WTC11 (cell line): ENCODE results near the gene NDUFS2. TPM values are rescaled to one million over a fixed set of nuclear protein-coding genes. Genes with fewer than 3 reads are reported as not detected.

Experiments
- USF2 ChIP-seq: sonication (generic); formaldehyde crosslinking; IDR thresholded peaks from 2 replicates; pipeline ENCODE4 v1.8.1; 2023; ENCODE audit warnings: mild to moderate bottlenecking, missing genetic modification reagents, moderate library complexity
- microRNA-seq: library from miRNA; unstranded; fragments of <30 nt; microRNA quantifications from one replicate; pipeline ENCODE4 v1.2.0, GENCODE V29; 2022; ENCODE audit warnings: borderline number of aligned reads
- total RNA-seq: library from RNA; stranded (reverse); gene quantifications from 3 replicates; pipeline ENCODE4 v1.2.3, GENCODE V29; 2021
- TF ChIP-seq, protein P1 (sequence below): sonication (generic); formaldehyde crosslinking; IDR thresholded peaks from 2 replicates; pipeline ENCODE4 v1.8.1; 2022; ENCODE audit warnings: missing genetic modification reagents, borderline replicate concordance

Gene NDUFS2
- total RNA-seq, 1 experiment from 2014 or later, result 108 TPM

GRCh38 chr1:161261261-161262235, 59.4 kb downstream of the NDUFS2 start (continued):
- TF ChIP-seq, protein P1, sequence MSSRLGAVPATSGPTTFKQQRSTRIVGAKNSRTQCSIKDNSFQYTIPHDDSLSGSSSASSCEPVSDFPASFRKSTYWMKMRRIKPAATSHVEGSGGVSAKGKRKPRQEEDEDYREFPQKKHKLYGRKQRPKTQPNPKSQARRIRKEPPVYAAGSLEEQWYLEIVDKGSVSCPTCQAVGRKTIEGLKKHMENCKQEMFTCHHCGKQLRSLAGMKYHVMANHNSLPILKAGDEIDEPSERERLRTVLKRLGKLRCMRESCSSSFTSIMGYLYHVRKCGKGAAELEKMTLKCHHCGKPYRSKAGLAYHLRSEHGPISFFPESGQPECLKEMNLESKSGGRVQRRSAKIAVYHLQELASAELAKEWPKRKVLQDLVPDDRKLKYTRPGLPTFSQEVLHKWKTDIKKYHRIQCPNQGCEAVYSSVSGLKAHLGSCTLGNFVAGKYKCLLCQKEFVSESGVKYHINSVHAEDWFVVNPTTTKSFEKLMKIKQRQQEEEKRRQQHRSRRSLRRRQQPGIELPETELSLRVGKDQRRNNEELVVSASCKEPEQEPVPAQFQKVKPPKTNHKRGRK, result no peak
- no peak for TF ChIP-seq USF2 (CRISPR knock-in tag)

Small RNA genes within 50 kb of the gene (microRNA-seq; reads per million reads assigned to microRNA genes)
- not detected for gene MIR5187

Other genes starting within 250 kb of the NDUFS2 start
- gene ITLN2, start 247.6 kb upstream of the NDUFS2 start, total RNA-seq, result 5.9 to 7.8 TPM (median 7.0 TPM) in 3 replicates
- 202 to 213 TPM (median 203 TPM) in 3 replicates for gene F11R, start 181.2 kb upstream of the NDUFS2 start, total RNA-seq
- 74.5 to 107 TPM (median 100 TPM) in 3 replicates for gene TSTD1, start 163.4 kb upstream of the NDUFS2 start, total RNA-seq
- gene USF1, start 156.4 kb upstream of the NDUFS2 start, total RNA-seq, result 55.9 to 65.6 TPM (median 57.8 TPM) in 3 replicates
- gene ARHGAP30, start 132.5 kb upstream of the NDUFS2 start, total RNA-seq, result 0.39 to 0.92 TPM (median 0.52 TPM) in 3 replicates
- gene NECTIN4, start 112.8 kb upstream of the NDUFS2 start, total RNA-seq, result 0.46 to 1.7 TPM (median 0.48 TPM) in 3 replicates
- gene KLHDC9, start 104.0 kb upstream of the NDUFS2 start, total RNA-seq, result 5.8 to 8.7 TPM (median 8.7 TPM) in 3 replicates
- gene PFDN2, start 84.3 kb upstream of the NDUFS2 start, total RNA-seq, result 91.0 to 95.4 TPM (median 92.6 TPM) in 3 replicates
- 44.4 to 47.2 TPM (median 46.5 TPM) in 3 replicates for gene NIT1, start 84.3 kb upstream of the NDUFS2 start, total RNA-seq
- gene DEDD, start 69.7 kb upstream of the NDUFS2 start, total RNA-seq, result 39.2 to 43.3 TPM (median 40.0 TPM) in 3 replicates
- 56.2 to 61.2 TPM (median 60.7 TPM) in 3 replicates for gene UFC1, start 48.4 kb upstream of the NDUFS2 start, total RNA-seq
- gene USP21, start 42.9 kb upstream of the NDUFS2 start, total RNA-seq, result 30.7 to 31.1 TPM (median 30.8 TPM) in 3 replicates
- gene PPOX, start 35.9 kb upstream of the NDUFS2 start, total RNA-seq, result 39.8 to 44.8 TPM (median 43.4 TPM) in 3 replicates
- 40.1 to 44.8 TPM (median 40.7 TPM) in 3 replicates for gene B4GALT3, start 24.9 kb upstream of the NDUFS2 start, total RNA-seq
- gene ADAMTS4, start 3.3 kb upstream of the NDUFS2 start, total RNA-seq, result 9.1 to 11.2 TPM (median 10.0 TPM) in 3 replicates
- gene FCER1G, start 12.9 kb downstream of the NDUFS2 start, total RNA-seq, result 0.48 to 1.0 TPM (median 0.85 TPM) in 3 replicates
- 1.9 to 2.5 TPM (median 2.2 TPM) in 3 replicates for gene APOA2, start 21.3 kb downstream of the NDUFS2 start, total RNA-seq
- 13.0 to 16.9 TPM (median 15.1 TPM) in 3 replicates for gene TOMM40L, start 23.7 kb downstream of the NDUFS2 start, total RNA-seq
- gene NR1I3, start 35.8 kb downstream of the NDUFS2 start, total RNA-seq, result 0.16 TPM in 1 of 3 replicates, not detected in the others
- gene PCP4L1, start 56.4 kb downstream of the NDUFS2 start, total RNA-seq, result 0.92 to 1.2 TPM (median 1.1 TPM) in 3 replicates
- 3.2 to 5.5 TPM (median 5.2 TPM) in 3 replicates for gene MPZ, start 107.6 kb downstream of the NDUFS2 start, total RNA-seq
- 193 to 207 TPM (median 196 TPM) in 3 replicates for gene SDHC, start 112.0 kb downstream of the NDUFS2 start, total RNA-seq
- not detected in 3 replicates for gene CFAP126, start 165.5 kb downstream of the NDUFS2 start, total RNA-seq